ENCODE results near the gene MPZL1.
A peak's percentile ranks its signal among the peaks of the same experiment; 100 is the strongest.

Gene MPZL1

GRCh38 chr1:167705250-167705649 is 16.5 kb upstream of the MPZL1 start:
- FAIRE-seq, result no peak
- TF ChIP-seq POLR2A (IDR thresholded peaks at IDR 0.05; ENCODE audit: low read depth, low read length), result no peak
- DNase-seq (ENCODE audit: insufficient read length, low spot score), result no peak

DNA sequence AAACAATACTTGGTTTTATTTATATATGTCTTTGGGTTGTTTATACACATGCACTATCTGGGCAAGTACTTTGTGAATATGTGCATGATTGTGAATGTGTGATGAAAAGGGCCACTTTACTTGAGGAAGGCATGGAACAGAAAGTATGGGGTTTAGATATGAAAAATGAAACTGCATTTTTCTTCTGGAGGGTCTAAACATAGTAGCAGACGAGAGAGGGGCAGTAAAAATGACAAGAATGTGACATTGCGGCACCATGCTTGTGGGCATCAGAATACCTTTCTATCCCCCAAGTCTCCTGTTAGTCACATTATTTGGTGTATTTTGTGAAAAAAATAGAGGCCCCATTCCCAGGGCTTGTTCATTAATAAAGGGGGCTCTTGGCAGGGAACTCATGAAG is 15.4 kb upstream of the MPZL1 start:
- DNase-seq (ENCODE audit: insufficient read length, low spot score), result no peak
- TF ChIP-seq POLR2A (IDR thresholded peaks at IDR 0.05; ENCODE audit: low read depth, low read length), result no peak
- no peak for FAIRE-seq

- no peak for TF ChIP-seq POLR2A (IDR thresholded peaks at IDR 0.05; ENCODE audit: low read depth, low read length)
- no peak for FAIRE-seq
Measured at GRCh38 chr1:167706931-167707877, 14.6 kb upstream of the MPZL1 start.

GRCh38 chr1:167707942-167708341 is 13.8 kb upstream of the MPZL1 start:
- DNase-seq (ENCODE audit: insufficient read length, low spot score), result no peak
- no peak for FAIRE-seq

More at GRCh38 chr1:167706931-167707877, 14.6 kb upstream of the MPZL1 start:
- no peak for DNase-seq (ENCODE audit: insufficient read length, low spot score)

GRCh38 chr1:167708940-167709389 is 12.8 kb upstream of the MPZL1 start:
- no peak for FAIRE-seq
- TF ChIP-seq POLR2A (IDR thresholded peaks at IDR 0.05; ENCODE audit: low read depth, low read length), result no peak

More at GRCh38 chr1:167707942-167708341, 13.8 kb upstream of the MPZL1 start:
- no peak for TF ChIP-seq POLR2A (IDR thresholded peaks at IDR 0.05; ENCODE audit: low read depth, low read length)

DNA sequence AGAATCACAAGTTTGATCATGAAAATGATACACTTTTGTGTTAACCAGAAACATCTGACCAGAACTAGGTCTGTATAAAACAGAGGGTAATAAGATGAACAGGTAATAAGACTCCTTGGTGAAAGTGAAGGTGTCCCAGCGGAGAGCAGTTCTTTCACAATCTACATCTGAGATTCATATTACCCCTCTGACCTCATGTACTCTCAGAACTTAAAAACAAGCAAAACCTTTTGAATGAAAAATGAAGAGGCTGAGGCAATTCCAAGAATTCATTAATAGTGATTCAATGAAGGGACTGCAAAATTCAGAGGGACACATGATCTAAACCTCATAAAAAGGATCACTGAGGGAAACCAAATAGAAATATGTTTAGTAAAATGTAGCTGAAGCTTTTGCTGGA is 10.9 kb upstream of the MPZL1 start:
- FAIRE-seq (no peak), DNase-seq (ENCODE audit: insufficient read length, low spot score) (no peak)
- TF ChIP-seq POLR2A (IDR thresholded peaks at IDR 0.05; ENCODE audit: low read depth, low read length), result no peak

More at GRCh38 chr1:167708940-167709389, 12.8 kb upstream of the MPZL1 start:
- DNase-seq (ENCODE audit: insufficient read length, low spot score), result no peak

DNA sequence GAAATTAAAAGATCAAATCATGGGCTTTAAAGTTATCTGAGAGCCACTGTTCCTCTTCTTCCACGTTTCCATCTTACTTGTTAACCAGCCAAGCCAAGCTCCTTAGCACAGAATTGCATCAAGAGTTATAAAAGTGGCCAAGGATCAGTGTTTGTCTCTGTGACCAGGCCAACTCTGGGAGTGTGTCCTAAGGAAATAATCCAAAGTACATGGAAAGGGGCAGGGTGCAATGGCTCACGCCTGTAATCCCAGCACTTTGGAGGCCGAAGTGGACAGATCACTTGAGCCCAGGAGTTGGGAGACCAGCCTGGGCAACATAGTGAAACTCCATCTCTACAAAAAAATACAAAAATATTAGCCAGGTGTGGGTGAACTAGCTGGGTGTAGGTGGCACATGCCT is 10.0 kb upstream of the MPZL1 start:
- FAIRE-seq (no peak), DNase-seq (ENCODE audit: insufficient read length, low spot score) (no peak)
- TF ChIP-seq POLR2A (IDR thresholded peaks at IDR 0.05; ENCODE audit: low read depth, low read length), result no peak

- TF ChIP-seq POLR2A (IDR thresholded peaks at IDR 0.05; ENCODE audit: low read depth, low read length), result no peak
- FAIRE-seq (no peak), DNase-seq (ENCODE audit: insufficient read length, low spot score) (no peak)
Measured at GRCh38 chr1:167713330-167714081, 8.3 kb upstream of the MPZL1 start.

DNA sequence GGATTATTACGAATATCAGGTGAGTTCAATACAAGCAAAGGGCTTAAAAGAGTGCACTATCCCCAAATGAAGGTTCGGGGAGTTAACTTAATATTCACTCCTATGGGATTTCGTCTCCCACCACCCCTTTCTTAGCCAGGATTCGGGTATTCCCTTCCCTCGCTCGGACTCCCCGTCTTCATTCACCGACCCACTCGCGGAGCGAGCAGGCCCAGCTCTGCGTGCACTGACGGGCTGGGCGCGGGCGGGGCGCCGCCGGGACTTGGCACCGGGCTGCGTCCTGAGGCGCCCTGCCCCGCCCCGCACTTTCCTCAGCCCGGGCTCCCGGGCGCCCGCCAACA is 7.7 kb upstream of the MPZL1 start:
- TF ChIP-seq POLR2A (IDR thresholded peaks at IDR 0.05; ENCODE audit: low read depth, low read length), result no peak; the same call in 1 of the 2 replicates
- no peak for DNase-seq (ENCODE audit: insufficient read length, low spot score)
- no peak for FAIRE-seq

GRCh38 chr1:167714439-167715156 is 7.2 kb upstream of the MPZL1 start:
- no peak for FAIRE-seq
- peak; percentile 62 for DNase-seq (ENCODE audit: insufficient read length, low spot score)
- TF ChIP-seq POLR2A (IDR thresholded peaks at IDR 0.05; ENCODE audit: low read depth, low read length), result 0 out of 2 replicates have a peak, but pooled peaks have one; percentile 41

DNA sequence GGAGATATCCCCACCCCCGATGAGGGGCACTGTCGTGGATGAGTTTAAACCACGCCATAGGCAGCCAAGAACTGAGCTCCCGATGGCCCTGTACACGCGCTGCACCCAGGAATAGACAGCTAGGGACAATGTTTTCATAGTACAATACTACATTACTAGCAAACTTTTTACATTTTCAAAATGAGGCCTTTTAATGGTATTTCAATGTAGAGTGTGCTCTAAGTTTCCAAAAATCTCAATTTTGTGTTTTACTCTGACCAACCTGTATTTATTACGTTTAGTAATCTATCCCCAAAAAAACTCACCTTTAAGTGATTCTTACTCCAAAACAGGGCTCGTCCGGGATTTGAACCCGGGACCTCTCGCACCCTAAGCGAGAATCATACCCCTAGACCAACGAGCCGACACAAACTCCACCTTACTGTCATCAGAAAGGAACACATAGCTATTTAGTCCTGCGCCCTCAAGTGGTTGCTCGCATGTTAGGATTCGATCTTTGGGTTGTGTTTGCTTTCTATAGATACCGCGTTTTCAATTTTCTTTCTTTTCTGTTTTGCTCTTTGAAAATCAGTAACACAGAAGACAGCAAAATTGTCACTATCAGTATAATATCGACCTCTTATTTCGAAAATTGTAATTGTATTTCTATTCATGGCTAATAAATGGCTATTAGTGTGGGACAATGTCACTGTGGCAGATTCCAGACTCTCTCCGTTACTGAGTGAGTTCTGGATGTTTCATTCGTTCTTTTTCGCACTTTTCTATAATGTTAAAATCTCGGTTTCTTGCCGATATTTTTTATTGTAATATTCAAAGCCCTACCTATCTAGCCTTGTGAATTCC is 6.4 kb upstream of the MPZL1 start:
- TF ChIP-seq POLR2A (IDR thresholded peaks at IDR 0.05; ENCODE audit: low read depth, low read length), result no peak
- DNase-seq (ENCODE audit: insufficient read length, low spot score), result peak; percentile 37
- no peak for FAIRE-seq

DNA sequence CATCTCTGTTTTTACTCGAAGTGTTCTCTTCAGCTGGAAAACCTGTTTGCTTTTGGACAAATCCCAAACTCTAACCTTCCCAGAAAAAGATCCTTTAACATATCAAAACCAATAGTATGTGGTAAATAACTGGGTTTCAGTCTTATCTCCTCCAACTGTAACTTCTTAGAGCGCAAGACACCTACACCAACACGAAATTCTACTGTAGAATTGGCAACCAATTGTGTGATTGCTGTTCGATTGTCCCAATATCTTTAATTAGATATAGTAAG is 5.8 kb upstream of the MPZL1 start:
- no peak for TF ChIP-seq POLR2A (IDR thresholded peaks at IDR 0.05; ENCODE audit: low read depth, low read length)
- FAIRE-seq (no peak), DNase-seq (ENCODE audit: insufficient read length, low spot score) (no peak)

DNA sequence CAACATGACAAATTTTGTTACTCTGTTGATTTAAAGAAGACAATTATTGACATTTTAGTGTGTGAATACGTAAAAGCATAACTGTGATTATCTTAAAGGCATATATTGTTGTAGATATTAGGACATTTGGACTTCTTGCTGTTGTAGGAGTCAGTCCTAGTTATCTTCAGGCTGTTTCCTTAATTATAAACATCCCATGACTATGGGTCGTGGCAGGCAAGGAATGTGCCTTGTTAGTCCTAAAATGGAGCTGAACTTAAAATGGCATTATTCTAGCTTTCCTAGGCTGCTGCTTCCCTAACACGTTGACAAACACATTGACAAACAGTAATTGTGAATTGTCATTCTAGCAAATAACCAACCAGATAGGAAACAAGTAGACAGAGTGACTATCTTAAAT is 4.4 kb upstream of the MPZL1 start:
- TF ChIP-seq POLR2A (IDR thresholded peaks at IDR 0.05; ENCODE audit: low read depth, low read length), result no peak
- DNase-seq (ENCODE audit: insufficient read length, low spot score), result no peak
- no peak for FAIRE-seq

Measured in H54 (cell line).